ENCODE results near the gene TRPM4. TPM values are rescaled to one million over a fixed set of nuclear protein-coding genes. Genes with fewer than 3 reads are reported as not detected.

The TRPM4 gene
- total RNA-seq, 2 donors from 2014 or later = 20.6 to 22.8 TPM

GRCh38 chr19:49188626-49189200 is 31.1 kb downstream of the TRPM4 start:
- peaks cover 70% of the 10 kb centered on the region for H3K36me3 ChIP-seq
- no peaks in the 10 kb centered on the region for H3K9me3 ChIP-seq
- no peaks in the 10 kb centered on the region for H3K27me3 ChIP-seq
- H3K4me1 ChIP-seq = no peaks in the 10 kb centered on the region
- DNase-seq (ENCODE audit: low spot score) = no peak
- H3K27ac ChIP-seq = no peak overlapping the region
- TF ChIP-seq CTCF (IDR thresholded peaks at IDR 0.05) = no peak
- no peak overlapping the region for H3K4me3 ChIP-seq

- Histone ChIP-seq H3K4me1 (no peaks in the 10 kb centered on the region), H3K27ac (no peak overlapping the region), H3K4me3 (no peak overlapping the region), H3K36me3 (peaks cover 69% of the 10 kb centered on the region), H3K27me3 (no peaks in the 10 kb centered on the region), H3K9me3 (no peaks in the 10 kb centered on the region)
- TF ChIP-seq CTCF (IDR thresholded peaks at IDR 0.05) = no peak
- DNase-seq (ENCODE audit: low spot score) = no peak
Observed at GRCh38 chr19:49189259-49189658, 31.7 kb downstream of the TRPM4 start.

GRCh38 chr19:49190781-49191180 is 33.2 kb downstream of the TRPM4 start:
- H3K27me3 ChIP-seq = no peaks in the 10 kb centered on the region
- no peak for DNase-seq (ENCODE audit: low spot score)
- no peaks in the 10 kb centered on the region for H3K4me1 ChIP-seq
- H3K36me3 ChIP-seq = peaks cover 61% of the 10 kb centered on the region
- H3K4me3 ChIP-seq = no peak overlapping the region
- no peak for TF ChIP-seq CTCF (IDR thresholded peaks at IDR 0.05)
- H3K27ac ChIP-seq = no peak overlapping the region
- H3K9me3 ChIP-seq = no peaks in the 10 kb centered on the region

- Histone ChIP-seq H3K4me3 (no peak overlapping the region), H3K36me3 (peaks cover 41% of the 10 kb centered on the region), H3K27me3 (no peaks in the 10 kb centered on the region), H3K9me3 (no peaks in the 10 kb centered on the region), H3K4me1 (no peaks in the 10 kb centered on the region), H3K27ac (no peak overlapping the region)
- no peak for DNase-seq (ENCODE audit: low spot score)
- TF ChIP-seq CTCF (IDR thresholded peaks at IDR 0.05) = no peak
Observed at GRCh38 chr19:49193822-49194394, 36.3 kb downstream of the TRPM4 start.

- no peaks in the 10 kb centered on the region for H3K4me1 ChIP-seq
- no peak for TF ChIP-seq CTCF (IDR thresholded peaks at IDR 0.05)
- no peak overlapping the region for H3K4me3 ChIP-seq
Observed at GRCh38 chr19:49194408-49194807, 36.8 kb downstream of the TRPM4 start.

More at GRCh38 chr19:49194408-49194807, 36.8 kb downstream of the TRPM4 start:
- no peaks in the 10 kb centered on the region for H3K9me3 ChIP-seq
- H3K27ac ChIP-seq = no peak overlapping the region
- no peaks in the 10 kb centered on the region for H3K27me3 ChIP-seq
- peaks cover 36% of the 10 kb centered on the region for H3K36me3 ChIP-seq
- no peak for DNase-seq (ENCODE audit: low spot score)

Measured in right atrium auricular region (tissue), 2 donors.